NCI-H345 (cell line): ENCODE measurements around the gene PDIA6.
A peak's percentile ranks its signal among the peaks of the same experiment; 100 is the strongest.

Experiments
- DNase-seq: peaks from one replicate; lab custom pipeline; 2025; lab: John Stamatoyannopoulos, UW

The PDIA6 gene

DNA sequence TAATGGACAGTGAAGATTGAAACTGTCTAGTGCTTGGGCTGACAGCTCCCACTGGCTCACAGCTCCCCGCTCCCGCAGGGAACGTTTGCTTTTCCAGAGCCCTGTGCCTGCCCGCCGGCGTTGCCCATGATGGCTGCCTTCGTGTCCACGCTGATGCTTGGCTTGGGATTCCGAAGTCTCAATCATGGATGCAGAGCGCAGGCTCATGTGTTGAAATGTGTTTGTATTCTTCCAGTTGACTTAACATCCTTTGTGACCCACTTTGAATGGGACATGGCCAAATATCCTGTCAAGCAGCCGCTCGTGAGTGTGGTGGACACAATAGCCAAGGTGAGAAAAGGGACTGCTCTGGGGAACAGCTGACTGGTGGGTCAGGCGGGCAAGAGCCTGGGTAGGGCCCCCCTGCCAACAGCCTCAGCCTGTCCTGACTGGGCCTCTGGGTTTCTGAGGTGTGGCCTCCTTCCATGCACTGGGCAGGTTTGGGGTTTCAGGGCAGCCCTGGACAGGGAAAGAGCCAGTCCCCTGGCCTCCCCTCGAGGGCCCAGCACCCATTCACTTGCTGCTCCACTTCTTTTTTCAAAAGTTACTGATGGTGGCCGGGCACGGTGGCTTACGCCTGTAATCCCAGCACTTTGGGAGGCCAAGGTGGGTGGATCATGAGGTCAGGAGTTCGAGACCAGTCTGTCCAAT lies 48.3 kb downstream of the PDIA6 start:
- DNase-seq: no peak

DNA sequence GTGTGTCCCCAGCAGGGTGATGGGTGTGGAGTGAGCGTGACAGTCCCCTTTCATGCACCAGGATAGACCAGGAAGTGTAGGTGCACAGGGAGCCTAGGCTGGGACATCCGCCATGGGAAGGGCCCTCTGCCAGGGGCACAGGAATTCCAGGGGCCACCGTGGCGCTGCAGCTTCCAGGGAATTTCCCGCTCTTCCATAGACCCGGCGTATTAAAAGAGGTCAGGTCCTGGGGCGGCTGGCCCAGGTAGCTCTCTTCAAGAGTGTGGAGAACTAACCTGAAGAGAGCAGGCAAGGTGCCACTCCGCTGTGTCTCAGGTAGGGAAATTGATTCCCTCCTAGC lies 49.2 kb downstream of the PDIA6 start:
- DNase-seq: no peak

DNA sequence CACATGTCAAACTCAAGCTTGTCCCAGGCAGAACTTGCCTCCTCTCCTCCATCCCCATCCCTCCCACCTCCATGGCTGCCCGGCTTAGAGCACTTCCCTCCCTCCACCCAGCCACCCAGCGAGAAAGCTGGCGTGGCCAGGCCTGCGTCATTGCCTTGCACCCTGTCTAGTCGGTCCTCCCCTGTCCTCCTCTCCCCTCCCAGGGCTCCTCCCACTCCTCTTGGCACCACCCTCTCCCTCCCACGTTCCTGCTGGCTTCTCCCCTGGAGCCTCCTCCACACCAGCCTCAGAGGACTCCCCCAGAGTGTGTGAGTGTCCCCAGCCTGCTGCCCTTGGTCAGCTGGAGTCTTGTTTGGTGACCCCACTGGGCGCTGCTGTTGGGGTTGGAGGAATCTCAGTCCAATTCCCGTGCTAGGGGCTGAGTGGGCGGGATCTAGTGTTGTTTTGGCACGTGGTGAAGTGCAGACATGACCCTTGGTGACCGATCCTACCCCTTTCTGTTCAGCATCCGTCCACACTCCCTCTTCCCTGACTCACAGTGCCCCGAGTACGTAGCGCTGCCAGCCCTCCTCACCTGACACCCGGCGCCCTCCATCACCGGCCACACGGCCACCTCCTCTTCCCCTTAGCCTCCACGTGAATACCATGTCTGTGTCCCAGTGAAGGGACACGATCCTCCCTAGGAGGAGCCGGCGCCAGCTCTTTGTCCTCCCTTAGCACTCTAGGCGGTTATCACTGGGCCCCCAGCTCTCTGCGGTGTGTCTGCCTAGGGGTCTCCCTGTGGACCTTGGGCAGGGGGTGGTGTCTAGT lies 49.7 kb downstream of the PDIA6 start:
- no peak for DNase-seq

- no peak for DNase-seq
Observed at GRCh38 chr2:10761591-10761990, 51.0 kb downstream of the PDIA6 start.

DNA sequence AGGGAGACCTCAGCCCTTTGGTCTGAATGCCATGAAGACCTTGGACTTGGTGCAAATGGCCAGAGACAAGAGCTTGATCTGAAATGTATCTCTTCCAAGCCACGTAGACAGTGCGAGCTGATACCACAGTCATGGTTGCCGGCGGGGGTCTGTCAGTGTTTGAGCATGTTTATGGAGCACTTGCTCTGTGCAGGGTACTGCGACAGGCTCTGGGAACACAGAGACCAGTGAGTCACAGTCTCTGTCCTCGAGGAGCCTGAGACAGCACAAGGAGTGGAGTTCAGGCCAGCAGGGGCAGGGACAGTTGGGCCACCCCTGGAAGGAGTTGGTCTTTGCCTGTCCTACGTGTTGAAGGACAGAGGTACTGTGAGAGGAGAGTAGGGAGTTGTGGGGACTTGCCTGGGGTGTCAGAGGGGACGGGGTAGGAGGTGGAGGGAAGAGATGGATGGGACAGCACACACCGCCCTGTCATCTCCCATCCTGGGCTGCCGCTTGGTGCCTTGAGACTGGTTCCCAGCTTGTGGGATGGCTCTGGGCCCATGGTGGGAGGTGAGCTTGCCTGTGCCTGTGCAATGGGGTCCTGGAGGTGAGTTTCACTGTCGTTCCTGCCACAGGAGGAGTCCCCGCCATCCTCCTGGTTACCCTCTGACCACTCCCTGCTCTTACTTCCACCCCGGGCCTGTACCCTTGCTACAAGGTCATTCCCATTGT lies 51.6 kb downstream of the PDIA6 start:
- no peak for DNase-seq

GRCh38 chr2:10759151-10759714 lies 53.4 kb downstream of the PDIA6 start:
- DNase-seq: no peak

GRCh38 chr2:10757814-10758286 lies 54.7 kb downstream of the PDIA6 start:
- no peak for DNase-seq

DNA sequence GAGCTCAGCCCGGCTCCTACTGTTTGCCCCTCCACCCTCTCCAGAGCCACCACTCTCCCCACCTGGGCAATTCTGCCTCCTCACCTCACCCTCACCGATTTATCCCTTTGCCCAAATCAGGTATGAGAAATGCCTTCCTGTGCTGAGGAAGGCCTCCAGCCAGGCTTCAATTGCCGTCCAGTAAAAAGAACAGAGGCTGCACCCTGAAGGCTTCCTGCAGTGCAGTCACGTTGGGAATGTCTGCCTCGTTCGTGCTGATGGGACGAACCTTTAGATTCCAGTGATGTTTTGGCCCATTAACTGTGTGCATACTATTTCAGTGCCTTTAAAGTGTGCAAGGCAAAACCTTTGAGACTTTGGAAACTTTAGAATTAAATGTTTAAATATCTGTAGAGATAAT lies 57.0 kb downstream of the PDIA6 start:
- no peak for DNase-seq

GRCh38 chr2:10753876-10754275 lies 58.7 kb downstream of the PDIA6 start:
- no peak for DNase-seq

DNA sequence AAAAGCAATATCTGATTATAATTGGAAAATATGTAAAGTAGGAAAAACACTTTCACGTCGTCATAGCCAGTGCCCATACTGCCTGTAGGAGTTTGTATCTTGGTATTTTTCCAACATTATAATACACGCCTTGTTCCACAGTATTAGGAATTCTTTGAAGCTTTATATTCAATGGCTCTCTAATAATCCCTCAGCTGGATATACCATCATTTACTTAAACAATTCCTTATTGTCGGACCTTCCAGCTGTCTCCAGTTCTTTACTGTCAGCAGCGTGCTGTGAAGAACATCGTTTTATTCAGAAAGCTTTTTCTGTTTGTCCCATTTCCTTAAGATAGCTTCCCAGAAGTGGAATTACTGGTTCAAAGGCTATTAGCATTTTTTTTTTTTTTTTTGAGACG lies 59.4 kb downstream of the PDIA6 start:
- no peak for DNase-seq

DNA sequence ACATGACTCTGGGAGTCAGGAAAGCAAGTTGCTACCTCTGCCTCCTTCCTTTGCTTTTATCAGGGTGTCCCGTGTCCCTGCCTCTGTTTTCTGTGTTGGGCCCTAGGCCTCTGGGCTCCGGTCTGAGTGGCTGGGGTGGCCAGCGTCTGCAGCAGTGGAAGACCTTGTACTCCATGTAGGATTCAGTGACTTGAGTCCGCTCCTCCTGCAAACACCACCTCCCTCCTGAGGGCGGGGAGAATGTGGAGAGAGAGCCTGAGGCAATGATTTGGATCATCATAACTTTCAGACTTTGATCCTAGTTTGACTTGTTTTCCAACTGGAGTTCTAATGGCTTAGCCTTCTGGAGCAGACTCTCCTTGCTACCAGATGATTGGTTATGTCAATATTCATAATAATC lies 60.3 kb downstream of the PDIA6 start:
- DNase-seq: no peak

- DNase-seq: no peak
Observed at GRCh38 chr2:10750610-10751009, 62.0 kb downstream of the PDIA6 start.

- DNase-seq: no peak
Observed at GRCh38 chr2:10742666-10743065, 69.9 kb downstream of the PDIA6 start.

DNA sequence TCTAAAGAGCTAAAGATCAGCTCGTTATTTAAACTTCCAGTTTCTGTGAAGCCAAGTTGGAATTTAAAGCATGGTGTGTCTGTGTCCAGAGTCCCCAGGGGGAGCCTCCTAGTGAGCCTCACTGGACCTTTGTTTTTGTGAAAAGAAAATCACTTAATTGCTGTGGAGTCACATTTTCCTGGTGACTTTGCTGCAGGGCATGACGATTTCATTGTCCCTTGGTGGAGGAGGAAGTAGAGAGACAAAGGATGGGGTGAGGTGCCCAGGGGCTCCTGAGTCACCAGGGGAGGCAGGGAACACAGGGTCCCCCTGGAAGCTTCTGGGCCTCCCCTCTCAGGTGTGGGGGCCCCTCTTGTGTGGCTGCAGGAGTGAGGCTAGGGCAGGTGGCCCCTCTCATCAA lies 71.4 kb downstream of the PDIA6 start:
- peak; percentile 13 for DNase-seq

DNA sequence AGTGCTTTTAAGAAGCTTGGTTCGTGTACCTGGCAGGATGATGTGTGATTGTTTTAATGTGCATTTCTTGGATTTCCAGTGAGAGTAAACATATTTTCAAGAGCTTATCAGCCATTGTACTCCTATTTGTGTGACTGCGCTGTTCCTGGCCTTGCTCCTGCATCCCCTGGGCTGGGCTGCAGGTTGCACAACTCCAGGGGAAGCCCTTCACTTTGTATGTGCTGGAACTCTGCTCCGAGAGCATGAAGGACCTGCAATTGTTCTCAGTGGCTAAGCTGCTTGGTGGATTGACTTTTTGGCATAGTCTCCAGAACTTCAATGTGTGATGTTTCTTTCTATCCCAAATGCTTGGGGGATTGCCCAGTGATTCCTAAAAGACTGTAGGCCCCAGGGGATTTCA lies 72.4 kb downstream of the PDIA6 start:
- DNase-seq: no peak

DNA sequence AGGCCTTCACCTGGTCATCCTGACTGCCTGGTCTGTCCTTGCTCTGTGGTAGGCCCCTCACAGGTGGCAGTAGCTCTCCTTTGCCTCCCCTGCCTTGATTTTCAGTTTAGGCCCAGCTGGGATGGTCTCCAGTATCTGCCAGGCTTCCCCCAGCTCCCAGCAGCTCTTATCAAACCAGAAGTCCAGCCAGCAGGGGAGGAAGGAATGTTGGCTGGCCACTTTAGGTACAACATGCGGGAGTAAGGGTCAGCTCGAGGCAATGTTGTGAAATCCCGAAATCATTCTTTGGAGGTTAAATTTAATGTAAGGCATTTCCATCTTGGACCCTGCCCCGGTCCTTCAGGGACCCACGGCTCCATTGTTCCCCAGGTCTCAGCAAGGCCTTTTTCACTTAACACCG lies 74.4 kb downstream of the PDIA6 start:
- DNase-seq: no peak

DNA sequence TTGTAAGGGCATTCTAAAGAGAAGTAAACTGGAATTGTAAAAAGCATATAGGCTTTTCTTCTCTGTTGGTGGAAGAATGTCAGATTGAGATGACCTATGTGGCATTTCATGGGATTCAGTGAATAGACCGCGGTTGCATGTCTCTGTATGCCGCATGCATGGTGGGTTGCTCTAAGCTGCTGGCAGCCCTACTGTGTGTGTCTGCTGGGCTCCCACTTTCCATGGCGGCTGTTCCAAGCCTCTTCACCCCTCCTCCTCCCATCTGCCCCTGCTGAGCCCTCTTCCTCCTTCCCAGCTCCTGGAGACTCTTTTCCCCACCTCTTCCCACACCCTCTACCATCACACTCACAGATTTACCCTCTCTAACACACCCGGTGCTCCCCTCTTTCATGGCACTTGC lies 78.6 kb downstream of the PDIA6 start:
- DNase-seq: no peak

GRCh38 chr2:10733566-10733925 lies 79.0 kb downstream of the PDIA6 start:
- DNase-seq: no peak
